HEK293 (cell line): ENCODE measurements around the gene KCNK7.
A peak's percentile ranks its signal among the peaks of the same experiment; 100 is the strongest.

Source experiments
- CTCF ChIA-PET: fragments of 350-600 bp; formaldehyde crosslinking; extraction: SDS; loops from one replicate; lab custom pipeline; 2021; ENCODE audit warnings: antibody characterized with exemption; lab: Yijun Ruan, JAX
- POLR2A ChIA-PET: fragments of 300-600 bp; formaldehyde crosslinking; extraction: SDS; loops from one replicate; lab custom pipeline; 2020; ENCODE audit warnings: antibody characterized with exemption, inconsistent platforms; lab: Yijun Ruan, JAX
- H3K27ac ChIP-seq: fragments of 200-500 bp; sonication (Bioruptor generic); 2 replicates; pipeline ENCODE4 v1.5.1; 2014; ENCODE audit warnings: low read depth, low read length, control low read depth, inconsistent platforms; ENCODE audit errors: extremely low read depth
- H3K36me3 ChIP-seq, 2 experiments: fragments of 200-500 bp in 1 of 2; sonication (Bioruptor generic) in 1 of 2; 1 replicate in 1 of 2; 2 replicates in 1 of 2; pipeline ENCODE4 v1.5.1; 2014 to 2017; ENCODE audit warnings: inconsistent platforms in 2 of 2, low read length in 2 of 2; ENCODE audit not compliant: control insufficient read depth in 2 of 2, insufficient read depth in 1 of 2
- H3K4me1 ChIP-seq: fragments of 200-500 bp; sonication (Bioruptor generic); 2 replicates; pipeline ENCODE4 v1.5.1; 2014; ENCODE audit warnings: mild to moderate bottlenecking, low read length, inconsistent platforms; ENCODE audit not compliant: control insufficient read depth, insufficient read depth
- H3K4me3 ChIP-seq: 2 replicates; pipeline ENCODE4 v1.5.1; 2011; ENCODE audit warnings: low read depth, mild to moderate bottlenecking, control low read depth, low read length, moderate library complexity
- H3K9me3 ChIP-seq: fragments of 200-500 bp; sonication (Bioruptor generic); 2 replicates; pipeline ENCODE4 v1.5.1; 2014; ENCODE audit warnings: low read depth, low read length, inconsistent platforms; ENCODE audit not compliant: control insufficient read depth, insufficient read depth
- BCL11A ChIP-seq: fragments of 450-650 bp; formaldehyde crosslinking; IDR thresholded peaks from 2 replicates; pipeline ENCODE4 v1.5.1; 2016; ENCODE audit warnings: low read depth, missing biosample characterization, missing genetic modification characterization
- BCL11B ChIP-seq: fragments of 450-650 bp; formaldehyde crosslinking; IDR thresholded peaks from 2 replicates; pipeline ENCODE4 v1.5.1; 2016; ENCODE audit warnings: low read depth, missing biosample characterization, missing genetic modification characterization
- GFI1B ChIP-seq: fragments of 450-650 bp; formaldehyde crosslinking; IDR thresholded peaks from 2 replicates; pipeline ENCODE4 v1.5.1; 2016; ENCODE audit warnings: missing biosample characterization, missing genetic modification characterization
- GLIS1 ChIP-seq: fragments of 450-650 bp; formaldehyde crosslinking; IDR thresholded peaks from 2 replicates; pipeline ENCODE4 v1.5.1; 2016; ENCODE audit warnings: missing biosample characterization, missing genetic modification characterization
- ZFHX2 ChIP-seq: fragments of 450-650 bp; formaldehyde crosslinking; conservative IDR thresholded peaks from 2 replicates; pipeline ENCODE4 v1.5.1; 2016; ENCODE audit warnings: missing biosample characterization, missing genetic modification characterization
- ZFP3 ChIP-seq: fragments of 450-650 bp; formaldehyde crosslinking; IDR thresholded peaks from 2 replicates; pipeline ENCODE4 v1.5.1; 2016; ENCODE audit warnings: low read depth, missing biosample characterization, missing genetic modification characterization
- ZNF2 ChIP-seq: fragments of 450-650 bp; formaldehyde crosslinking; IDR thresholded peaks from 2 replicates; pipeline ENCODE4 v1.5.1; 2016; ENCODE audit warnings: missing biosample characterization, missing genetic modification characterization
- ZNF214 ChIP-seq: fragments of 450-650 bp; formaldehyde crosslinking; IDR thresholded peaks from 2 replicates; pipeline ENCODE4 v1.5.1; 2017; ENCODE audit warnings: missing biosample characterization, mild to moderate bottlenecking, missing genetic modification characterization, borderline replicate concordance
- ZNF239 ChIP-seq: fragments of 450-650 bp; formaldehyde crosslinking; IDR thresholded peaks from 2 replicates; pipeline ENCODE4 v1.5.1; 2016; ENCODE audit warnings: missing biosample characterization, missing genetic modification characterization
- ZNF341 ChIP-seq: fragments of 450-650 bp; formaldehyde crosslinking; IDR thresholded peaks from 2 replicates; pipeline ENCODE4; 2016; ENCODE audit warnings: low read depth, missing biosample characterization, missing genetic modification characterization
- ZNF350 ChIP-seq: fragments of 450-650 bp; formaldehyde crosslinking; IDR thresholded peaks from 2 replicates; pipeline ENCODE4 v1.5.0; 2017; ENCODE audit warnings: missing biosample characterization, mild to moderate bottlenecking, missing genetic modification characterization
- ZNF404 ChIP-seq: fragments of 450-650 bp; formaldehyde crosslinking; IDR thresholded peaks from 2 replicates; pipeline ENCODE4 v1.5.1; 2017; ENCODE audit warnings: missing biosample characterization, missing genetic modification characterization
- ZNF585B ChIP-seq: fragments of 450-650 bp; formaldehyde crosslinking; IDR thresholded peaks from 2 replicates; pipeline ENCODE4 v1.5.1; 2016; ENCODE audit warnings: missing biosample characterization, missing genetic modification characterization
- ZNF623 ChIP-seq: fragments of 450-650 bp; formaldehyde crosslinking; IDR thresholded peaks from 2 replicates; pipeline ENCODE4 v1.5.1; 2016; ENCODE audit warnings: missing biosample characterization, missing genetic modification characterization
- ZNF677 ChIP-seq: fragments of 450-650 bp; IDR thresholded peaks from 2 replicates; pipeline ENCODE4 v1.5.0; 2018; ENCODE audit warnings: missing biosample characterization, mild to moderate bottlenecking, missing genetic modification characterization, moderate library complexity
- ZXDB ChIP-seq: fragments of 450-650 bp; formaldehyde crosslinking; IDR thresholded peaks from 2 replicates; pipeline ENCODE4 v1.5.1; 2016; ENCODE audit warnings: missing biosample characterization, missing genetic modification characterization
- TF ChIP-seq, protein P1 (sequence below): fragments of 450-650 bp; IDR thresholded peaks from 2 replicates; pipeline ENCODE4 v1.5.1; 2018; ENCODE audit warnings: missing biosample characterization, mild to moderate bottlenecking, missing genetic modification characterization

KCNK7 gene

DNA sequence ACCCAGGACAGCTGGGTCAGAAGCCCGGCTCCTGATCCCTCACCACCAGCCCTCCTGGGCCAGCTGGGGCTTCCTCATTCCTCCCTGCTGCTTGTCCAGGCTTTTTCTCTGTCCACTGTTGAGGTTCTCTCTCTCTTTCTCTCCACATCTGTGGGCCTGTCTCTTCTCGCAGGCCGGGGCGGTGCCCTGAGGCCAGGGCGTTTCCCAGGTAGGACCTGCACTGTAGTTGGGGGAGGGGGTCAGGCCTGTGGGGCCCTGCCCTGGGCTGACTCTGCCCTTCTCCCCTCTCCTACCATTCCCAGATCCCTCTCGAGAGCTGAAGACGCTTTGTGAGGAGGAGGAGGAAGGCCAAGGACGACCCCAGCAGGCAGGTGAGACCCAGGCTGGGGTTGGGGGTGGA, 14.8 kb downstream of the KCNK7 start:
- no peak overlapping the region for H3K27ac ChIP-seq
- no peaks in the 10 kb centered on the region for H3K9me3 ChIP-seq
- peaks cover 4% of the 10 kb centered on the region; the same call in 1 of the 2 replicates for H3K4me1 ChIP-seq
- POLR2A ChIA-PET: interaction anchor here (0.9 kb wide), 1 partner anchor 32 kb away, joined by 3 read pairs; no protein-coding TSS in a partner anchor
- peaks cover 0 to 7% of the 10 kb centered on the region in 2 experiments; a peak in 1 of 3 replicates for H3K36me3 ChIP-seq
- CTCF ChIA-PET: interaction anchor here (1.9 kb wide), 1 partner anchor 12 kb away, joined by 4 read pairs; no protein-coding TSS in a partner anchor
- TF ChIP-seq GFI1B (tag by site-specific recombination) (no peak), ZFHX2 (no peak), ZNF341 (tag by site-specific recombination) (no peak), ZNF677 (tag by site-specific recombination) (no peak), ZNF585B (tag by site-specific recombination) (no peak), ZXDB (tag by site-specific recombination) (no peak), ZNF404 (tag by site-specific recombination) (no peak), ZNF2 (no peak), ZFP3 (tag by site-specific recombination) (no peak), ZNF239 (tag by site-specific recombination) (no peak), ZNF350 (no peak), ZNF623 (tag by site-specific recombination) (no peak)
- TF ChIP-seq, all 188 proteins: peak for 0
- H3K4me3 ChIP-seq: no peak overlapping the region

DNA sequence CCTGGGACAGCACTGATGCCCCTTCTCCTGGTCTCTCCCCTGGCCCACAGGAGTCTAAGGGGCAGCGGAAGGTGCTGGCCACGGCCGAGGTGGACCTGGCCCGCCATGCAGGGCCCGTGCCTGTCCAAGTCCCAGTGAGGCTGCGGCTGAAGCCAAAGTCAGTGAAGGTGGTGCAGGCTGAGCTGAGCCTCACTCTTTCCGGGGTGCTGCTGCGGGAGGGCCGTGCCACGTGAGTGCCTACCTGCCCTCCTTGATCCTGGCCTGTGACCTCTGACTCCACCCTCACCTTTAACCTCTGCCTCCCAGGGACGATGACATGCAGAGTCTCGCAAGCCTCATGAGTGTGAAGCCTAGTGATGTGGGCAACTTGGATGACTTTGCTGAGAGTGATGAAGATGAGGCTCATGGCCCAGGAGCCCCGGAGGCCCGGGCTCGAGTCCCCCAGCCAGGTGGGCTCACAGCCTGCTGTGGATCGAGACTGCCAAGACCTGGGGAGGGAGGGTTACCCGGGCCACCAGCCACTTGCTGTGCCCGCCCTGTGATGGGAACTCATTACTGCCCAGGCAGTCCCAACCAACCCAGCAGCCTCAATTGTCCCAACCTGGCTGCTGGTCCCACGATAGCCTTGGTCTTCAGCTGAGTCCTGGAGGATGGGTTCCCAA, 15.4 kb downstream of the KCNK7 start:
- no peak overlapping the region for H3K4me3 ChIP-seq
- no peaks in the 10 kb centered on the region for H3K9me3 ChIP-seq
- H3K4me1 ChIP-seq: peaks cover 4% of the 10 kb centered on the region; the same call in 1 of the 2 replicates
- CTCF ChIA-PET: interaction anchor here (0.7 kb wide), 2 partner anchors 14 to 39 kb away, joined by 3 read pairs; no protein-coding TSS in a partner anchor
- peaks cover 0 to 8% of the 10 kb centered on the region in 2 experiments; a peak in 1 of 3 replicates for H3K36me3 ChIP-seq
- H3K27ac ChIP-seq: no peak overlapping the region
- POLR2A ChIA-PET: interaction anchor here (0.7 kb wide), 1 partner anchor 20 kb away, joined by 3 read pairs; no protein-coding TSS in a partner anchor
- TF ChIP-seq BCL11B (tag by site-specific recombination) (peak; percentile 89), BCL11A (tag by site-specific recombination) (0 out of 2 replicates have a peak, but pooled peaks have one; percentile 46), ZNF350 (no peak)

DNA sequence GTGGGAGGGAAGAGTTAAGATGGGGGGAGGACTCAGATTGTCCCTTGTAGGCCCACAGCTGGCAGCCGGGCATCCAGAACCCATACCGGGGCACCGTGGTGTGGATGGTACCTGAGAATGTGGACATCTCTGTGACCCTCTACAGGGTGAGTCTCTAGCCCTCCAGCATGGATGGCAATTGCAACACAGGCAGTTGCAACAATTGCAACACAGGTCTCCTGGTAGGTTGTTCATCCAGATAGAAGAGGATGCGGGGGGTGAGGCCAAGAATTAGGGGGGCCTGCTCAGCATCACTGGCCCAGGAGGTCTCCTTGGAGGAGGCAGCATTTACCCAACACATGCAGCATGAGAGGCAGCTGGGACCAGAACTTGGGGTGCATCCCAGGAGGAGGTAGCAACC, 16.3 kb downstream of the KCNK7 start:
- Histone ChIP-seq H3K4me1 (peaks cover 4% of the 10 kb centered on the region; the same call in 1 of the 2 replicates), H3K9me3 (no peaks in the 10 kb centered on the region), H3K36me3 (peaks cover 0 to 12% of the 10 kb centered on the region in 2 experiments; a peak in 1 of 3 replicates), H3K27ac (no peak overlapping the region), H3K4me3 (no peak overlapping the region)
- TF ChIP-seq ZNF214 (tag by site-specific recombination) (no peak), GLIS1 (tag by site-specific recombination) (peak; percentile 18; the same call in 1 of the 2 replicates)
- TF ChIP-seq, protein P1, sequence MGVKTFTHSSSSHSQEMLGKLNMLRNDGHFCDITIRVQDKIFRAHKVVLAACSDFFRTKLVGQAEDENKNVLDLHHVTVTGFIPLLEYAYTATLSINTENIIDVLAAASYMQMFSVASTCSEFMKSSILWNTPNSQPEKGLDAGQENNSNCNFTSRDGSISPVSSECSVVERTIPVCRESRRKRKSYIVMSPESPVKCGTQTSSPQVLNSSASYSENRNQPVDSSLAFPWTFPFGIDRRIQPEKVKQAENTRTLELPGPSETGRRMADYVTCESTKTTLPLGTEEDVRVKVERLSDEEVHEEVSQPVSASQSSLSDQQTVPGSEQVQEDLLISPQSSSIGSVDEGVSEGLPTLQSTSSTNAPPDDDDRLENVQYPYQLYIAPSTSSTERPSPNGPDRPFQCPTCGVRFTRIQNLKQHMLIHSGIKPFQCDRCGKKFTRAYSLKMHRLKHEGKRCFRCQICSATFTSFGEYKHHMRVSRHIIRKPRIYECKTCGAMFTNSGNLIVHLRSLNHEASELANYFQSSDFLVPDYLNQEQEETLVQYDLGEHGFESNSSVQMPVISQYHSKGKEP: 0 out of 2 replicates have a peak, but pooled peaks have one; percentile 23
- CTCF ChIA-PET: interaction anchor here (0.6 to 0.7 kb wide), 2 partner anchors 42 to 54 kb away, joined by 3 to 6 read pairs; no protein-coding TSS in a partner anchor
- POLR2A ChIA-PET: interaction anchor here (0.7 kb wide), 1 partner anchor 224 kb away, joined by 4 read pairs; no protein-coding TSS in a partner anchor
